ENCODE measurements around the gene CYP2R1. TPM values are rescaled to one million over a fixed set of nuclear protein-coding genes. Genes with fewer than 3 reads are reported as not detected.

CYP2R1 gene
- total and polyA plus RNA-seq, 2 of the 13 experiments (the other 11 are each of a cell fraction or from before 2014, with no cell fraction given) = 0.59 to 0.60 TPM

GRCh38 chr11:14861680-14862079, 30.4 kb downstream of the CYP2R1 start (continued):
- TF ChIP-seq SMARCC2 (IDR thresholded peaks at IDR 0.05) = no peak
- no peak for TF ChIP-seq SSRP1 (CRISPR knock-in tag; IDR thresholded peaks at IDR 0.05)
- TF ChIP-seq ZNF816 (CRISPR knock-in tag; IDR thresholded peaks at IDR 0.05; ENCODE audit: borderline replicate concordance) = no peak
- no peak for TF ChIP-seq FOXA1 (IDR thresholded peaks at IDR 0.05)
- peak; percentile 23; the same call in 1 of the 2 replicates for TF ChIP-seq FOXA1 (CRISPR knock-in tag; IDR thresholded peaks at IDR 0.05)
- TF ChIP-seq DNMT1 (CRISPR knock-in tag; IDR thresholded peaks at IDR 0.05) = no peak
- TF ChIP-seq ZNF230 (CRISPR knock-in tag; IDR thresholded peaks at IDR 0.05) = no peak
- TF ChIP-seq TFE3 (CRISPR knock-in tag; IDR thresholded peaks at IDR 0.05) = peak; percentile 67; the same call in 1 of the 2 replicates
- no peak for TF ChIP-seq ZBTB4 (CRISPR knock-in tag; IDR thresholded peaks at IDR 0.05; ENCODE audit: borderline replicate concordance)
- no peak for TF ChIP-seq PLSCR1 (CRISPR knock-in tag; IDR thresholded peaks at IDR 0.05; ENCODE audit: borderline replicate concordance)
- no peak for TF ChIP-seq SMAD9 (CRISPR knock-in tag; IDR thresholded peaks at IDR 0.05)
- TF ChIP-seq BCL6 (CRISPR knock-in tag; IDR thresholded peaks at IDR 0.05) = peak; percentile 44; the same call in 1 of the 2 replicates
- TF ChIP-seq BHLHE40 (IDR thresholded peaks at IDR 0.05; ENCODE audit: low read length) = no peak
- TF ChIP-seq SOX6 (IDR thresholded peaks at IDR 0.05) = no peak
- peak; percentile 46; the same call in 1 of the 2 replicates for TF ChIP-seq SOX6 (CRISPR knock-in tag; IDR thresholded peaks at IDR 0.05)
- TF ChIP-seq PITX1 (CRISPR knock-in tag; IDR thresholded peaks at IDR 0.05) = peak; percentile 34; the same call in 1 of the 2 replicates
- TF ChIP-seq ZMYM4 (CRISPR knock-in tag; IDR thresholded peaks at IDR 0.05) = peak; percentile 86
- no peak for TF ChIP-seq ZFP62 (CRISPR knock-in tag; IDR thresholded peaks at IDR 0.05)
- no peak for TF ChIP-seq IKZF5 (CRISPR knock-in tag; IDR thresholded peaks at IDR 0.05)
- TF ChIP-seq FOXA3 (CRISPR knock-in tag; IDR thresholded peaks at IDR 0.05) = peak; percentile 53
- TF ChIP-seq HNF4G (IDR thresholded peaks at IDR 0.05; ENCODE audit: borderline replicate concordance, low read depth, low read length) = peak; percentile 16; the same call in 1 of the 2 replicates
- no peak for TF ChIP-seq HNF4G (CRISPR knock-in tag; IDR thresholded peaks at IDR 0.05; ENCODE audit: borderline replicate concordance, low read depth)
- TF ChIP-seq ZNF737 (CRISPR knock-in tag; IDR thresholded peaks at IDR 0.05; ENCODE audit: borderline replicate concordance) = no peak
- TF ChIP-seq ATF5 (CRISPR knock-in tag; IDR thresholded peaks at IDR 0.05; ENCODE audit: low read depth) = no peak

All from HepG2 (cell line).